Gastroesophageal sphincter (tissue), 3 donors: Measurements from ENCODE around the gene NCKAP5L.

Experiments used
- CTCF ChIP-seq, 4 experiments: fragments of 200-600 bp in 2 of 4; fragments of 450-650 bp in 2 of 4; sonication (generic) in 1 of 4; IDR thresholded peaks; one replicate each; pipeline ENCODE4 v1.5.1; 2017 to 2019; ENCODE audit warnings: antibody characterized with exemption in 4 of 4, mild to moderate bottlenecking in 2 of 4, moderate library complexity in 2 of 4
- POLR2AphosphoS5 ChIP-seq: sonication (generic); formaldehyde crosslinking; IDR thresholded peaks from one replicate; pipeline ENCODE4 v1.6.1; 2017; ENCODE audit warnings: antibody characterized with exemption

GRCh38 chr12:49869816-49870500 is 41.7 kb upstream of the NCKAP5L start:
- TF ChIP-seq CTCF (IDR thresholded peaks at IDR 0.05) (no peak), POLR2AphosphoS5 (no peak)
